PC-3 (cell line): Measurements from ENCODE around the gene CAPSL.

Experiments
- CTCF ChIP-seq: fragments of 300-600 bp; sonication (generic); conservative IDR thresholded peaks from 2 replicates; pipeline ENCODE4 v1.5.1; 2017; ENCODE audit warnings: antibody characterized with exemption, low read depth, mild to moderate bottlenecking, low read length
- EZH2 ChIP-seq: fragments of 300-600 bp; sonication (generic); IDR thresholded peaks from one replicate; pipeline ENCODE4 v1.6.1; 2017; ENCODE audit warnings: antibody characterized with exemption, mild to moderate bottlenecking, low read length; ENCODE audit not compliant: unreplicated experiment

- TF ChIP-seq CTCF (no peak), EZH2 (no peak)
Measured at GRCh38 chr5:35947085-35947484, 8.7 kb upstream of the CAPSL start.
